BJ (cell line): ENCODE results near the gene SLC66A2. TPM values are rescaled to one million over a fixed set of nuclear protein-coding genes. Genes with fewer than 3 reads are reported as not detected.

Source experiments
- CTCF ChIA-PET: fragments of 350-600 bp; formaldehyde crosslinking; extraction: SDS; loops from one replicate; lab custom pipeline; 2021; ENCODE audit warnings: antibody characterized with exemption, inconsistent platforms; lab: Yijun Ruan, JAX
- POLR2A ChIA-PET: fragments of 300-600 bp; sonication (Branson Sonifier 250); formaldehyde crosslinking; extraction: SDS; loops from one replicate; lab custom pipeline; 2021; ENCODE audit warnings: antibody characterized with exemption; lab: Charles Lee
- DNase-seq: peaks from one replicate; pipeline ENCODE4 v3.0.0-alpha.2; 2011; ENCODE audit warnings: low read depth
- H3K27me3 ChIP-seq: 2 replicates; pipeline ENCODE4 v1.6.0; 2011; ENCODE audit warnings: low read length; ENCODE audit not compliant: control insufficient read depth, insufficient read depth
- H3K36me3 ChIP-seq: 2 replicates; pipeline ENCODE4 v1.5.1; 2011; ENCODE audit warnings: low read length; ENCODE audit not compliant: control insufficient read depth, insufficient read depth
- H3K4me3 ChIP-seq: 2 replicates; pipeline ENCODE4 v1.5.1; 2011; ENCODE audit warnings: low read depth, mild to moderate bottlenecking, control low read depth, low read length
- polyA plus RNA-seq: library from polyadenylated mRNA; depleted of rRNA; stranded (reverse); fragments of >200 nt; gene quantifications from 2 replicates; pipeline ENCODE4 v1.2.3, GENCODE V29; 2011
- TF ChIP-seq, protein P1 (sequence below): IDR thresholded peaks from 2 replicates; pipeline ENCODE4 v1.5.1; 2011; ENCODE audit warnings: low read depth, mild to moderate bottlenecking, control low read depth, inconsistent platforms, low read length, moderate library complexity; ENCODE audit not compliant: insufficient read depth

SLC66A2 gene
- polyA plus RNA-seq, 1 experiment = 26.4 TPM

DNA sequence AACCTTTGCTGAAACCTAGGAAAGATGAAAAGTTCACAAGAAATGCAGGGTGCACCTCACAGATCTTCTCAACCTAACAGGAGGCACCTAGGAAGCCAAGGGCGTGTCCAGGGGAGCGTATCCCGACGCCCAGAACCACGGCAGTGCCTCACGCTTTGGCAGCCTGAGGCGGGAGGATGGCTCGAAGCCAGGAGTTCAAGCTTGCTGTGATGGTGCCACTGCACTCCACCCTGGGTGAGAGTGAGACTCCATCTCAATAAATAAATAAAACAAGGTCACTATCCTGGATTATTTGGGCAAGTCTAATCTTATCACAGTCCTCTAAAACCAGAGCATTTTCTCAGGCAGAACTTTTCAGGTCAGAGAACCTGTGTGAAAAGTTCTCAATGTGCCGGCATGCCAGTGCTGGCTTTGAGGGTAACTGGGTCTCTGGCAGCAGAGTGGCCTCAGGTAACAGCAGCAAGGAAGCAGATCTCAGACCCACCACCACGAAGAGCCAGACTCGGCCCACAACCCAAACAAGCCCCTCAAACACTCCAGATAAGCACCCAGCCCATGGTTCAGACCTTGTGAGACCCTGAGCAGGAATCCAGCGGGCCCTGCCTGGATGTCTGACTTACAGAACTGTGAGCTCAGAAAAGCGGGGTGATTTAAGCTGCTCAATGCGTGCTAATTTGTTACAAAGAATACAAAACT, 24.7 kb upstream of the SLC66A2 start:
- POLR2A ChIA-PET = no interaction called here
- CTCF ChIA-PET = interaction anchor here (1.4 kb wide), 1 partner anchor 10 kb away, joined by 3 read pairs; no protein-coding TSS in a partner anchor
- TF ChIP-seq, protein P1, sequence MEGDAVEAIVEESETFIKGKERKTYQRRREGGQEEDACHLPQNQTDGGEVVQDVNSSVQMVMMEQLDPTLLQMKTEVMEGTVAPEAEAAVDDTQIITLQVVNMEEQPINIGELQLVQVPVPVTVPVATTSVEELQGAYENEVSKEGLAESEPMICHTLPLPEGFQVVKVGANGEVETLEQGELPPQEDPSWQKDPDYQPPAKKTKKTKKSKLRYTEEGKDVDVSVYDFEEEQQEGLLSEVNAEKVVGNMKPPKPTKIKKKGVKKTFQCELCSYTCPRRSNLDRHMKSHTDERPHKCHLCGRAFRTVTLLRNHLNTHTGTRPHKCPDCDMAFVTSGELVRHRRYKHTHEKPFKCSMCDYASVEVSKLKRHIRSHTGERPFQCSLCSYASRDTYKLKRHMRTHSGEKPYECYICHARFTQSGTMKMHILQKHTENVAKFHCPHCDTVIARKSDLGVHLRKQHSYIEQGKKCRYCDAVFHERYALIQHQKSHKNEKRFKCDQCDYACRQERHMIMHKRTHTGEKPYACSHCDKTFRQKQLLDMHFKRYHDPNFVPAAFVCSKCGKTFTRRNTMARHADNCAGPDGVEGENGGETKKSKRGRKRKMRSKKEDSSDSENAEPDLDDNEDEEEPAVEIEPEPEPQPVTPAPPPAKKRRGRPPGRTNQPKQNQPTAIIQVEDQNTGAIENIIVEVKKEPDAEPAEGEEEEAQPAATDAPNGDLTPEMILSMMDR = no peak

DNA sequence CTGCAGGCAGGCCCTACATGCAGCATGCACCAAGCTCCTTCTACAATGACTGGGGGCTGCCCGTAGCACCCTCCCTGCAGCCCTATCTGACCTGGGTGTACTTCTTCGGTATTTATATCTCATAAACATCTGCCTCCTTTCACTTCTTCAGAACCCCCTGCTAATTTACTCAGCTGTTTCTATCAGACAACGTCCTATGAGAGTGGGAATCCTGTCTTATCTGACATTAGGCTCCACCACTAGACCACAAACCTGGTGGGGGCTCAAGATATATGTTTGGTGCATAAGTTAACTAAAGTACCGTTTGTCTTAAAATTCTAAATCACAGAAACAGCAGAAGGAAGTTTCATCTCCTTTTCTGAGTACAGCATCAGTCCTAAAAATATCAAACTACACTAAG, 23.6 kb upstream of the SLC66A2 start:
- ChIA-PET CTCF (no interaction called here), POLR2A (no interaction called here)
- Histone ChIP-seq H3K4me3 (no peak overlapping the region), H3K27me3 (no peaks in the 10 kb centered on the region), H3K36me3 (peaks cover 20% of the 10 kb centered on the region)
- no peak for DNase-seq
- TF ChIP-seq, protein P1 = no peak

More for the DNA sequence above, 24.7 kb upstream of the SLC66A2 start:
- H3K36me3 ChIP-seq = peaks cover 17% of the 10 kb centered on the region
- H3K4me3 ChIP-seq = no peak overlapping the region
- DNase-seq = no peak
- no peaks in the 10 kb centered on the region for H3K27me3 ChIP-seq

DNA sequence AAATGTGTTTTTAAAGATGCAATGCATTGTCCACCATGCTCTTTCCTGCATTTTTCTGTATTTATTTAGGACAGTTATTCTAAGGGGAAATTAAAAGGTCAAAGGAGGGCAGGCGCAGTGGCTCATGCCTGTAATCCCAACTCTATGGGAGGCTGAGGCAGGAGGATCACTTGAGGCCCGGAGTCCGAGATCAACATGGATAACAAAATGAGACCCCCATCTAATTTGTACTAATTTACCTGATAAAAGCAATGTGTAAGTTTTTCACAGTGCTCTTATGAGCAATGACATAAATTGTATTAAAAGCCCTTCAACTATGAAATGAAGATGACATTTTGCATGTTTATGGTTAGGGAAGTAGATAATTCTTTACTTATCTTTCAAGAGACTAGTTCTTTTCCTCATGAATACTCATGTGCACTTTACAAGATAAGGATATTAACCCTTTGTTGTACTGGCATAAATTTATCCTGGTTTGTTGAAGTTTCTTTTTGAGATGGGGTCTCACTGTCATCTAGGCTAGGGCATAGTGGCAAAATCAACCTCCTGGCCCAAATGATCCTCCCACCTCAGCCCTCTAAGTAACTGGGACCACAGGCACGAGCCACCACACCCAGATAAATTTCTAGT, 22.7 kb upstream of the SLC66A2 start:
- Histone ChIP-seq H3K36me3 (peaks cover 20% of the 10 kb centered on the region), H3K27me3 (no peaks in the 10 kb centered on the region), H3K4me3 (no peak overlapping the region)
- TF ChIP-seq, protein P1 = no peak
- POLR2A ChIA-PET = no interaction called here
- CTCF ChIA-PET = interaction anchor here (1.1 kb wide), 1 partner anchor 9 kb away, joined by 3 read pairs; no protein-coding TSS in a partner anchor
- no peak for DNase-seq

DNA sequence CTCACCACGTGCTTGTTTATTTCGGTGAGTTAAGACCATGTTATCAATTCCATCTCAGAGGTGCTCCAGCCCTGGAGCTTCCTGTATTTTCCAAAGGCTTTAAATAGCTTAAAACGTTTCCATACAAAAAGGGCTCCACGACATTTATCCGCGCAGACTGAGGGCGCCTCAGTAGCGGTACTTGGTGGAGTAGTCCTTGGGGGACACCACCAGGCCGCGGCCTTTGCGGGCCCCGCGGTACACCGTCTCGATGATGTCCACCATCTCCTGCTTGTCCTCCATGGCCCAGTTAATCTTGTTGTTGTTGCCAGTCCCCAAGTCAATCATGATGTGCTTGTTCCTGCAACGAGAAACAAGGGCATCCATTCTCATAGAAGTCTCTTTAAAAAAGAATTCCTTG, 22.1 kb upstream of the SLC66A2 start:
- ChIA-PET POLR2A (no interaction called here), CTCF (interaction anchor here (1.1 kb wide), 1 partner anchor 10 kb away, joined by 3 read pairs; no protein-coding TSS in a partner anchor)
- TF ChIP-seq, protein P1 = no peak
- DNase-seq = no peak
- no peak overlapping the region for H3K4me3 ChIP-seq
- H3K36me3 ChIP-seq = peaks cover 20% of the 10 kb centered on the region
- H3K27me3 ChIP-seq = no peaks in the 10 kb centered on the region

DNA sequence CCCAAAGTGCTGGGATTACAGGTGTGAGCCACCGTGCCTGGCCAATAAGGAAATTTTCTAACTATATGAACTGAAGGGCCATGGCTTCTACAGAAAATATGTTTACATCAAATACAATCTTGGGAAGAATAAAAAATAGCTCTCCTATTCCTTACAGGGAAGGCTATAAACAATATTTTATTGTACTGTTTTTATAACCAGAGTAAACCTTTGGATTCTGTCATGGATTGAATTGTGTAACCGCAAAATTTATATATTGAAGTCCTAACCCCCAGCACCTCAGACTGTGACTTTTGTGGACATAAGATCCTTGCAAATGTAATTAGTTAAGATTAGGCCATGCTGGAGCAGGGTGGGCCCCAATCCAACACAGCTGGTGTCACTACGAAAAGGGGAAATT, 21.3 kb upstream of the SLC66A2 start:
- Histone ChIP-seq H3K27me3 (no peaks in the 10 kb centered on the region), H3K36me3 (peaks cover 20% of the 10 kb centered on the region), H3K4me3 (no peak overlapping the region)
- DNase-seq = no peak
- TF ChIP-seq, protein P1 = no peak
- POLR2A ChIA-PET = no interaction called here
- CTCF ChIA-PET = no interaction called here
